Breast epithelium (tissue), 4 donors: Measurements from ENCODE around the gene PAFAH2. TPM values are rescaled to one million over a fixed set of nuclear protein-coding genes. Genes with fewer than 3 reads are reported as not detected.
A peak's percentile ranks its signal among the peaks of the same experiment; 100 is the strongest.

Experiments used
- DNase-seq, 2 donors: peaks; one replicate each; pipeline ENCODE4 v3.0.0-alpha.2; 2019; ENCODE audit warnings: low spot score in 2 of 2
- H3K27ac ChIP-seq, 2 donors: fragments of 200-600 bp; sonication (generic) in 1 of 2; one replicate each; pipeline ENCODE4 v1.5.1; 2016 to 2019; ENCODE audit warnings: mild to moderate bottlenecking in 1 of 2
- H3K27me3 ChIP-seq, 2 donors: fragments of 200-600 bp; sonication (generic) in 1 of 2; one replicate each; pipeline versions ENCODE4 v1.5.1 to v1.6.0; 2017 to 2019; ENCODE audit warnings: control low read depth in 1 of 2, mild to moderate bottlenecking in 1 of 2
- H3K36me3 ChIP-seq: fragments of 200-600 bp; one replicate; pipeline ENCODE4 v1.5.1; 2019
- H3K4me1 ChIP-seq, 2 donors: fragments of 200-600 bp; sonication (generic); one replicate each; pipeline ENCODE4 v1.5.1; 2016 to 2019; ENCODE audit warnings: control low read depth in 1 of 2
- H3K4me3 ChIP-seq, 3 donors: fragments of 200-600 bp; sonication (generic); 1 replicate in 2 of 3; 2 replicates in 1 of 3; pipeline ENCODE4 v1.5.1; 2016 to 2019; ENCODE audit warnings: mild to moderate bottlenecking in 3 of 3, moderate library complexity in 2 of 3
- H3K9me3 ChIP-seq, 2 donors: fragments of 200-600 bp; sonication (generic) in 1 of 2; one replicate each; pipeline ENCODE4 v1.5.1; 2016 to 2019; ENCODE audit warnings: control low read depth in 1 of 2
- CTCF ChIP-seq, 3 donors: fragments of 450-650 bp; IDR thresholded peaks; one replicate each; pipeline ENCODE4 v1.5.1; 2016 to 2017; ENCODE audit warnings: antibody characterized with exemption in 3 of 3, mild to moderate bottlenecking in 3 of 3, moderate library complexity in 3 of 3
- POLR2A ChIP-seq: fragments of 450-650 bp; IDR thresholded peaks from one replicate; pipeline ENCODE4 v1.6.1; 2016; ENCODE audit warnings: antibody characterized with exemption, mild to moderate bottlenecking, moderate library complexity
- POLR2AphosphoS5 ChIP-seq, 3 donors: sonication (generic); formaldehyde crosslinking; IDR thresholded peaks; one replicate each; pipeline ENCODE4 v1.6.1; 2017; ENCODE audit warnings: antibody characterized with exemption in 3 of 3
- intact Hi-C: fragments of 100-400 bp; cut with DNase I; formaldehyde crosslinking; loops from one replicate; pipeline ENCODE4 v1.15.1; 2023; ENCODE audit warnings: low total_unique reads
- total RNA-seq, 3 donors: library from RNA; depleted of rRNA; stranded (reverse); fragments of >200 nt; gene quantifications; one replicate each; pipeline ENCODE4 v1.1.0, GENCODE V29; 2016

The PAFAH2 gene
- total RNA-seq, 3 donors from 2014 or later = 8.2 to 19.9 (median 9.8) TPM

- intact Hi-C loops = no loop called here
- no peaks in the 10 kb centered on the region for H3K36me3 ChIP-seq
- TF ChIP-seq POLR2A = no peak
- H3K4me1 ChIP-seq = peaks cover 4 to 9% of the 10 kb centered on the region in 2 donors
- H3K27me3 ChIP-seq = no peaks in the 10 kb centered on the region
- no peak for DNase-seq
- peak within 1 kb of the TSS in 2 of 3 donors; percentile 51 to 62 for H3K4me3 ChIP-seq
- peak within 1 kb of the TSS; percentile 21 to 43 for H3K27ac ChIP-seq
- no peaks in the 10 kb centered on the region for H3K9me3 ChIP-seq
Measured at GRCh38 chr1:26021647-26022403, 24.0 kb upstream of the PAFAH2 start, which contains the start of gene EXTL1. TSS of gene EXTL1 (plus strand) at chr1:26021775. CDS start at chr1:26022647, 872 bp downstream.

- no peak for DNase-seq
- intact Hi-C loops = no loop called here
- Histone ChIP-seq H3K4me1 (peaks cover 4 to 9% of the 10 kb centered on the region in 2 donors), H3K27me3 (no peaks in the 10 kb centered on the region), H3K9me3 (no peaks in the 10 kb centered on the region), H3K36me3 (no peaks in the 10 kb centered on the region), H3K4me3 (peak overlapping the region in 2 of 3 donors; percentile 51 to 62), H3K27ac (peak overlapping the region; percentile 21 to 43)
- TF ChIP-seq POLR2A (no peak), CTCF (IDR thresholded peaks at IDR 0.05) (no peak), POLR2AphosphoS5 (IDR thresholded peaks at IDR 0.05) (no peak)
Measured at GRCh38 chr1:26020941-26021646, 23.2 kb upstream of the PAFAH2 start.

- H3K4me3 ChIP-seq = no peak overlapping the region
- H3K36me3 ChIP-seq = no peaks in the 10 kb centered on the region
- peak overlapping the region; percentile 21 to 43 for H3K27ac ChIP-seq
- TF ChIP-seq POLR2AphosphoS5 (IDR thresholded peaks at IDR 0.05) = no peak
- intact Hi-C loops = no loop called here
- H3K4me1 ChIP-seq = peaks cover 4 to 9% of the 10 kb centered on the region in 2 donors
- H3K9me3 ChIP-seq = no peaks in the 10 kb centered on the region
- no peaks in the 10 kb centered on the region for H3K27me3 ChIP-seq
- peak in 1 of 2 donors; percentile 56 for DNase-seq
Measured at GRCh38 chr1:26020330-26020768, 22.5 kb upstream of the PAFAH2 start.

- TF ChIP-seq POLR2AphosphoS5 (IDR thresholded peaks at IDR 0.05) = no peak
- TF ChIP-seq CTCF (IDR thresholded peaks at IDR 0.05) = no peak
- TF ChIP-seq POLR2A = no peak
- H3K36me3 ChIP-seq = no peaks in the 10 kb centered on the region
- intact Hi-C loops = no loop called here
- H3K27ac ChIP-seq = no peak overlapping the region
- no peak overlapping the region for H3K4me3 ChIP-seq
- no peaks in the 10 kb centered on the region for H3K27me3 ChIP-seq
- H3K9me3 ChIP-seq = no peaks in the 10 kb centered on the region
- DNase-seq = no peak
- peaks cover 4 to 9% of the 10 kb centered on the region in 2 donors for H3K4me1 ChIP-seq
Measured at GRCh38 chr1:26019641-26020315, 21.9 kb upstream of the PAFAH2 start.

- TF ChIP-seq POLR2A = no peak
- TF ChIP-seq CTCF (IDR thresholded peaks at IDR 0.05) = no peak
- Histone ChIP-seq H3K9me3 (no peaks in the 10 kb centered on the region), H3K4me3 (no peak overlapping the region), H3K4me1 (peaks cover 4 to 6% of the 10 kb centered on the region in 2 donors), H3K36me3 (no peaks in the 10 kb centered on the region), H3K27ac (no peak overlapping the region), H3K27me3 (no peaks in the 10 kb centered on the region)
- DNase-seq = no peak
- intact Hi-C loops = no loop called here
Measured at GRCh38 chr1:26017606-26018005, 19.7 kb upstream of the PAFAH2 start.
